ENCODE results near the gene CTNND2.
"Not testable (repeated sequence)": the region's sequence is repeated elsewhere in the genome, so short reads cannot be mapped to it uniquely, and the experiment has no call there.

CTNND2 gene

DNA sequence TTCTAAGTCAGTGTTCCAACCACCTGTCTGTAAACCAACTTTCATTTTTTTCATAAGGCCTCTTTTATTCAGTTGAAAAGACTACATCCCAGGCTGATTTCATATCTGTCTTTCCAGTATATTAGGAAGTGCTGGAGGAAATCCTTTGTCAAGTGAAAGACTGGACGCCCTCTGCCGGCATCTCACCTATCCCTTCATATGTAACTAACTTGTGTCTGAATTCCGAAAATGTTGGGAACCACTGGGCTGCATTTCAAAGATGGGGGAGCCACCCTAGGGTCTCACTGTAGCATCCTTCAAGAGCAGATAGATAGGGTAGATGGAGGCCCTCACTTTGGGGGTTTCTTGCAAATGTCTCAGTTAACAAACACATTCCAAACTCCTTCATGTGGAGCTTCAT lies 569.8 kb downstream of the CTNND2 start:
- DNase-seq (ENCODE audit: low read depth in 2 of 3, low spot score in 1 of 3): no peak

- DNase-seq (ENCODE audit: low read depth in 2 of 3, low spot score in 1 of 3): no peak
These were observed 574.6 kb downstream of the CTNND2 start for GRCh38 chr5:11329679-11330078.

DNA sequence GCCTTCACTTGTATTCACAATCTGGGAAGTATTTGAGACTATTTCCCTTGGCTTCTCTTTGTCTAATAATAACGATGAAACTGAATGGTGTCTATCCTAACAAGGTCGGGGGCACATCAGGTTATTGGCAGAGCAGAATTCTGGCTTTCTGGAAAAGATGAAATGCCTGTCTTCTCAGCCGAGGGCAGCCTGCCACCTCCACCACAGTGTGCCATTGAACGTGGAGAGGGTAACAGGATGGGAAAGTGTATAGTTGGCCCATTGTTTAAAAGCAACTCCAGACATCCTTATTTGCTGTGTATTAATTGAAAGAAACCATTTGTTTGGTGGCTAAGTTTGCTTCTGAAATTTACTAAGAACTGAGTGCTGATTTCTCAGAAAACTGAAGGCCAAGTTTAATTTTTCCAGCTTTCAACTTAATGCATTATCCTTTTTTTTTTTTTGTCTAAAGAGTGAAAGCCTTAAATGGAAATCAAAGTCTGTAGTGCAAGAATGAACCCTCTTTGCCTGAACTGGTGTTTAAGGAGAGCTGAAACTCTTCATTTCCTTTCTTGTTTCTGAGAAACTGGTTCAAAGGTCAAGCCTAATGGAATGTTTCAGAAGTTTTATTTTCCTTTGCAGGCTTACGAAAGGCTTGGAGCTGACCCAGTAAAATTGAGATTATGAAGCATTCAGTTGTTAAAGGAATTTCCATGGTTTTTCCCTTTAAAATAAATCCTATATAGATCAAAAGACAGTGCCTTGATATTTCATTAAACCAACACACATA lies 579.5 kb downstream of the CTNND2 start:
- no peak for DNase-seq (ENCODE audit: low read depth in 2 of 3, low spot score in 1 of 3)

- no peak for DNase-seq (ENCODE audit: low read depth in 2 of 3, low spot score in 1 of 3)
These were observed 580.5 kb downstream of the CTNND2 start for GRCh38 chr5:11323761-11324160.

DNA sequence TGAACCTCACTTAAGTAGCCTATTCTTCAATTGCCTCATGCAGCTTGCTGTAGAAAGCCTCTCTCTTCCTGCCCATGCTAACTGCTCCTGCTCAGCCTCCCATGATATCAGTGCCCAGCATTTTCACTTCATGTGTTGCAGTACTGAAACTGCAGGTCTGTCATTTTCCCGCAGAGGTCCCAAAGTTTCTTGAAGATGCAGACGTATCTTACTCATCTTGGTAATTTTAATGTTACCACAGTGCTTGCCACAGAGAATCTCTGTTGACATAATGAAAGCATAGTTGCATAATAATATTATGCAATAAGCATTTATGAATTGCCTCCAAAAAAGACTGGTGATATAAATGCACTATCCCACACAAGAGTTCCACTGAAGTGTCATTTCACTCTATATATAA lies 582.1 kb downstream of the CTNND2 start:
- no peak for DNase-seq (ENCODE audit: low read depth in 2 of 3, low spot score in 1 of 3)

DNA sequence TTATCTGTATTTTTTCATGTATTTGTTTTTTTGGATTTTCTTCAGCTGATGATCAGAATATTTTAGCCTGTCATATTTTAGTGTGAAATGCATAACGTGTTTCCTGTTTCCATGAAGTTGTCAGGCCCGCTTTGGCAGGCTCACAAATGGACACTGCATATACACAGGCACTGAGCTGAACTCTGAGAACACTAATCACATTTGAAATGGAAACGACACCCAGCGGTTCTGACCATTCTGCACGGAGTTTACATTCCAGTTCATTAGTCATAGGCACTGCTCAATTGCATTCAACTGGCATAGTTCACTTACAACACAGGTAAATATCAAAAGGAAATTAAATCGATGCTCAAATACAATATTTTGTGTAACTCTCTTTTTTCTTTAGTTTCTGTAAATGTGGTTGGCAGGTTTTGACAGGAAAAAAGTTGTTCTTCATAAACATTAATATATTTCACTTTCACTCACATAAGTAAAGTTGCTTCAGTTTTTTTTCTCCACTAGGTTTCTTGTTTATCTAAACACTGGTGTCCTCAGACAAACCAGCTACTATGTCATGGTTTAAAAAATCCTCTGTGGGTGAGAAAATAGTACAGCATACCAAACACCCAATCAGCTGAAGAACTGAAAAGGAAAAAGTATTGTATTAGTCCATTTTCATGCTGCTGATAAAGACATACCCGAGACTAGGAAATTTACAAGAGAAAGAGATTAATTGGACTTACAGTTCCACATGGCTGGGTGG lies 584.2 kb downstream of the CTNND2 start:
- DNase-seq (ENCODE audit: low read depth in 2 of 3, low spot score in 1 of 3): no peak

- not testable (repeated sequence) for DNase-seq (ENCODE audit: low read depth in 2 of 3, low spot score in 1 of 3)
These were observed 590.6 kb downstream of the CTNND2 start for GRCh38 chr5:11313694-11314093.

DNA sequence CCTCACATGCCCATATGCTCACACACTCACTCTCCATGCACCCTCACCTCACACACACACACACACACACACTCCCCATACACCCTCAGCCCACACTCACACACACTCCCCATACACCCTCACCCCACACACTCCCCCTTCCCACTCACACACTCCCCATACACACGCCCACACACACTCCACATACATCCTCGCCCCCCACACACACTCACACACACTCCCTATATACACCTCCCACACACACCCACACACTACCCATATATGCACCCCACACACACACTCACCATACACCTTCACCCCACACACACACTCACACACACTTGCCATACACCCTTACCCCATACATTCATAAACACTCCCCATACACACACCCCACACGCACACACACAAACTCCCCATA lies 592.5 kb downstream of the CTNND2 start:
- no peak for DNase-seq (ENCODE audit: low read depth in 2 of 3, low spot score in 1 of 3)

DNA sequence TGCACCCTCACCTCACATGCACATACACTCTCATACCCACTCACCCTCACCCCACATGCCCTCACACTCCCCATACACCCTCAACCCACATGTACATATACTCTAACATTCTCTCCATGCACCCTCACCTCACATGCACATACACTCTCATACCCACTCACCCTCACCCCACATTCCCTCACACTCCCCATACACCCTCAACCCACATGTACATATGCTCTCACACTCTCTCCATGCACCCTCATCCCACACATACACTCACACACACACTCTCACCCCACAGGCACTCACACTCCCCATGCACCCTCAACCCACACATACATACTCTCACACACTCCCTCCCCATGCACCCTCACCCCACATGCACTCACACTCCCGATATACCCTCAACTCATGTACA lies 593.0 kb downstream of the CTNND2 start:
- no peak for DNase-seq (ENCODE audit: low read depth in 2 of 3, low spot score in 1 of 3)

DNA sequence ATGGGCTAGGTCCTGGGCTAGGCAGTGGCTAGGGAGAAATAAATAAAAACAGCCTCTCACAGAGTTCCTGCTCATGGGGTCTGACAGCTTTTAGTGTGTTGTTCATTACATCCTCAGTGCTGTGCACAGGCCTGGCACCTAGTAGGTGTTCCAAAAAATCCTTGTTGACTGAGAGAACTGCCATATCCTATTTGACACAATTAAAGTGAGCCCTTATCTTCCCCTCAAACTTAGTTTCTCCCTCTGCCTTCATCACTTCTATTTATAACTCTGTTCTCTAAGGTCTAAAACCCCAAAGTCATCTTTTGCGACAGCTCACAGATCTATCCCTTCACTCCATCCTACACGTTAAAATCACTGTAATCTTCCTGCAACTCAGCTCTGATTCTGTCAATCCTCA lies 594.1 kb downstream of the CTNND2 start:
- DNase-seq (ENCODE audit: low read depth in 2 of 3, low spot score in 1 of 3): no peak

DNA sequence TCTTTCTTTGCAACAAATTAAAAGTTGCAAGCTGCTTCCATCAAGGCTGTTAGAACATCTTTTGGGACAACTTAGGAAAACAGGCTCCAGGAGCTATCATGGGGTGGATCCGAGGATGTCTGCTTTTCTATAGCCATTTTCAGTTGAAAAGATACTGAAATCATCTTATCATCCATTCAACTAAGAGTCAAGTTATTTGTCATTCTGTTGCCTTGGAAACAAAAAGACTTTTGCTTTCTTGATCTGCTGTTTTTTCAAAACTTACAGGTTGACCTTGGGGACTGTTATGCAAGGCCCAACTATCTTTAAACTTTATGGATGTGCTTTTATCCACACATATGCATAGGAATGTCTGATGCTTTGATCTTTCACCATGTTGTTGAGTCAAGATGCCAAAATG lies 597.9 kb downstream of the CTNND2 start:
- no peak for DNase-seq (ENCODE audit: low read depth in 2 of 3, low spot score in 1 of 3)

DNA sequence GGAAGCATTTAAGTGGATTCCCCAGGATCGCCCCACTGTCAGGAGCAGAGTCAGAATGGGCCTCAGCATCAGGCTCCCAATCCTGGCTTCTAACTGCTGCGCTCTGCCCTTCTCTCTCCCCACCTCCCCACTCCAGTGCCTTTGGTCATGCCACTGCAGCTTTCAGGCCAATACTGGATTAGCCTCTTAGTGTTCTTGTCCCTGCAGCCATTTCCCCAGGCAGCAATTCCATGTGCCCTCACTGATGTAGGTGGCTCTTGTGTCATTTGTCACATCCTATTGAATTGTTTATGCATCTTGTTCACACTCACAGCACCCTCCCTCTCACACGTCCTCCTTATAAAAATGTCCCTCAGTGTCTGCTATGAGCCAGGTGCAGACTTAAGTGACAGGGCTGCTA lies 599.0 kb downstream of the CTNND2 start:
- DNase-seq (ENCODE audit: low read depth in 2 of 3, low spot score in 1 of 3): no peak

- DNase-seq (ENCODE audit: low read depth in 2 of 3, low spot score in 1 of 3): no peak
These were observed 599.6 kb downstream of the CTNND2 start for GRCh38 chr5:11304641-11305040.

DNA sequence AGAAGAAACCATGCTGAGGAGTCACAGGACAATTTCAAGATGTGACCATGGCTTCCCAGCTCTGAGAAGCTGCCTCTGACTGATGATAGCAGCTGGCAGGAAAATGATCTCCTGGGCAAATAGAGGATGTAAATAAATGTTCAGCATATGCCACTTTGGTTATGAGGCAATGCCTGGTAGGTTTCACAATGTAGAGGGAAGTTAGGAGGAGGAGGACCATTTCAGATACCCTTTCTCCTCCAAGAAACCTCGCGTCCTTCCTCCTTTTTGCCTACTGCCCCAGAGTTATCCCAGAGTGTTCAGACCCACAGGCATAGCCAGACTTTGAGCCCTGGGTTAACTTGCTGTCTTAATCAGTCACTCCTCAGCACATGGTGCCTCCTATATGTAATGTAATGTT lies 601.6 kb downstream of the CTNND2 start:
- DNase-seq (ENCODE audit: low read depth in 2 of 3, low spot score in 1 of 3): no peak

GRCh38 chr5:11301171-11301570 lies 603.1 kb downstream of the CTNND2 start:
- no peak for DNase-seq (ENCODE audit: low read depth in 2 of 3, low spot score in 1 of 3)

GRCh38 chr5:11300736-11301135 lies 603.5 kb downstream of the CTNND2 start:
- DNase-seq (ENCODE audit: low read depth in 2 of 3, low spot score in 1 of 3): no peak

- no peak for DNase-seq (ENCODE audit: low read depth in 2 of 3, low spot score in 1 of 3)
These were observed 605.4 kb downstream of the CTNND2 start for GRCh38 chr5:11298877-11299276.

DNA sequence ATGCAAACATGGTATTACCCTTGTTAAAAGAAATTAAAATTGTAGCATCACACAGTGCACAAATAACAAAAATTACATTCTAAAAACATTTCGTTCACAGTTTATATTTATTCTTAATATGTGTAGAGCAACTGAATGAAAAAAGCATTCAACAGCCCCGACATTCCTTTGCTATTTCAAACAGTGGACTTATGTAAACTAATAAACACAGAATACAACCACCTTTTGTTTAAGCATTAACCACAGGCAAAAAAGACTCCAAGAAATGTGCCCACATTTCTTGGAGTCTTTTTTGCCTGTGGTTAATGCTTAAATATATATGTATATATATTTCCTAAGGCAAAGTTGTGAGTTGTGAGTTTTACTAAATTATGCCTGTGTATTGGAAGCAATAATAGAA lies 610.7 kb downstream of the CTNND2 start:
- DNase-seq (ENCODE audit: low read depth in 2 of 3, low spot score in 1 of 3): no peak

GRCh38 chr5:11292648-11293356 lies 611.4 kb downstream of the CTNND2 start:
- no peak for DNase-seq (ENCODE audit: low read depth in 2 of 3, low spot score in 1 of 3)

- no peak for DNase-seq (ENCODE audit: low read depth in 2 of 3, low spot score in 1 of 3)
These were observed 614.5 kb downstream of the CTNND2 start for GRCh38 chr5:11289733-11290132.

DNA sequence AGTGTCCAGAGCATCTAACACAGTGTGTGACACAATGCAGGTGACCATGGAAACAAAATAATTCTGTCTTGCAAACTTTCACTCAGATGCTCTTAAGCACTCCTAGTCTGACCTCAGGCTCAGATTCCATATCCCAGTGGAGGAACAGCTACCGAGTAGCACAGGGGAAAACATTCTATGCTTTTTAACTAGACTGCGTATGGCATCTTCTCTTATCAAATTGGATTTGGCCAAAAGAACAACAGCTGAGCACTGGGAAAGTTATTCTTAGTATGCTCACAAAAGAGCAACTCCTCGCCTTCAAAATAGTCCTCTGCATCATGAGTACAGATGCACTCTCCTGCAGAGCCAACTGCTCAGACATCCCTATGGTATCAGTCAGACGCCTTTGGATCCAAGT lies 615.0 kb downstream of the CTNND2 start:
- DNase-seq (ENCODE audit: low read depth in 2 of 3, low spot score in 1 of 3): no peak

- no peak for DNase-seq (ENCODE audit: low read depth in 2 of 3, low spot score in 1 of 3)
These were observed 622.4 kb downstream of the CTNND2 start for GRCh38 chr5:11281842-11282241.
